Stimulated activated CD8-positive, alpha-beta memory T cell treated with anti-CD3 and anti-CD28 coated beads, Interleukin-7, amount 100 ng/mL, for 48 hours (primary cell): Measurements from ENCODE around the gene TAPT1.
"Not testable (repeated sequence)": the region's sequence is repeated elsewhere in the genome, so short reads cannot be mapped to it uniquely, and the experiment has no call there.

Experiments
- DNase-seq, 2 donors: peaks; one replicate each; pipeline ENCODE4 v3.0.0-alpha.2; 2020; ENCODE audit warnings: low read depth in 1 of 2; ENCODE audit errors: extremely low read depth in 1 of 2

The TAPT1 gene

DNA sequence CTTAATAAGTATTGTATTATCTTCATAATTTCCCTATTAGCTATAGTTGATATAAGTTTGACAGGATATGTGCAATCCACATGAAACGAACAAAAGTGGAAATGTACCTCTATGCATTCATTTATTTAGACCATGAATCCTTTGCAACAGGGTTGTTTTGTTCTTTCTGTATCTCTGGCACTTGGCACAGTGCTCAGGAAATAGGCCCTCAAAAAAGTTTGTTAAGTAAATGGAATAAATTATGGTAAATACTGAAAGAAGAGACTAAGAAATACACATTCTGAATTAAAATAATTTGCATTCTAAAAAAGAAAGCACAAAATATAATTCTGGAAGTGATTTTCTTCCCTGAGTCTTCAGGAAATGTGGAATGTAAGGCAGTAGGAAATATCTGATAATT, 39.3 kb downstream of the TAPT1 start:
- DNase-seq, result no peak

DNA sequence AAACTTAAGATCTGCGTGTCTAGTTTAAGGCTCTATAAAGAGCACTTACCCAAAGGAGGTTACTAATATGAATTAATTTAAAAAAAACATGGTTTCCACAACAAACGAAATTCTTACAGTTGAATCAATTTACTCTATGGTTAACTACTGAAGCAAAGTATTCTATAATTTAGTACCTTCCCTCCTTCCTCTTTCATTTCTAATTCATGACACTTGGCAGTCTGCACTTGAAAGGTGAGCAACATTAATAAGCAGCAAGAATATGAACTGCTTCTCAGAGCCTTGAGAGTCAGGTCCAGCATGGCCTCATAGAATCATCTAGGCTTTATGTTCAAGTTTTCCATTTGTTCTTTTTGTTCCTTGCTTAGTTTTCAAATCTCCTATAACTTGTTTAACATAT, 42.7 kb downstream of the TAPT1 start:
- DNase-seq, result no peak

DNA sequence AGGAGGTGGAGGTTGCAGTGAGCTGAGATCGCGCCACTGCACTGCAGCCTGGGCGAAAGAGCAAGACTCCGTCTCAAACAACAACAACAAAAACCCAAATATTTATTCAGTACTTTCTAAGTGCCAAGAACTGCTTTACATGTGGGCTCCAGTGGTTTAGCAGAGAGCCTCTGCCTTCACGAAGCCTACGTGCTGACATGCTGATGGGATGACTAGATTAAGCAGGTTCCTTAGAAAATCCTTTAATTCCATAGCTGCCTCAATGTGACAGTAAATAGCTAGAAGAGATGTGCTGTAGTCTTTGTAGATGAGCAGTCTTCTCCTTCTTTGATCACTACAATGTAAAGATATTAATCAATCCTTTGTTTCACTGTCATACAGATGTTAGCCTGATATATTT, 49.6 kb downstream of the TAPT1 start:
- DNase-seq, result no peak

DNA sequence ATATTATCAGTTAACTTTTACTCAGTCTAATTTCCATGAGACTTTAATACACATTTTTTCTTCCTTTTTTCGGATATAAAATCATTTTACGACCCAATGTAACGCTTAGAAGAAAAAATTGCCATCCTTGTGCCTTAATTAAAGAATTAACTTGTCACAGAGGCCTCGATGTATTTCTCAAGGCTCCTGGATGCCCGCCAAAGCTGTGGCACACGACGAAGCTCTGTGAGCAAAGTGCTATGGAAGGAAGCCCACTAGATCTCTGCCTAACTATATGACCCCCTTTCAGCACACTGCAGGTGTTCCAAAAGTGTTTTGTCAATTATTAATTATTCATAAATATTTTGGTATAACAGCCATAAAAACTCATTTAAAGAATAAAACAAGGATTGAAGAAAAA, 54.4 kb downstream of the TAPT1 start:
- DNase-seq, result no peak

DNA sequence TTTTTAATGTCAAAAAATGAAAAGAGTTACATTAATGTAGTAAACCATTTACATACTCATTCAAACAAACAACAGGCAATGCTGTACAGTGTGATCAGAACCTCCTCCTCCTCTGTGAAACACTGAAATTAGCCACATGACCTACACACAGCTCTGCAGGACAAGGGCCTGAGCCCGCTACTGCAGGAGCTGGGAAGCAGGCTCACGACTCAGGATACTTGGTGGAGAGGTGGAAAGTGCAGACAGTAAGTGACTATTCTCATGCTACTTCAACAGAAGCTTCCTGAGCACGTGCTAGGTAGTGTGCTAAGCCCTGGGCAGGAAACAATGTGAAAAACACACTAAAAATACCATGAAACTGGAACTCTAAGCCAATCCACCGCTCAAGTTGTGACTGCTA, 56.8 kb downstream of the TAPT1 start:
- no peak for DNase-seq

DNA sequence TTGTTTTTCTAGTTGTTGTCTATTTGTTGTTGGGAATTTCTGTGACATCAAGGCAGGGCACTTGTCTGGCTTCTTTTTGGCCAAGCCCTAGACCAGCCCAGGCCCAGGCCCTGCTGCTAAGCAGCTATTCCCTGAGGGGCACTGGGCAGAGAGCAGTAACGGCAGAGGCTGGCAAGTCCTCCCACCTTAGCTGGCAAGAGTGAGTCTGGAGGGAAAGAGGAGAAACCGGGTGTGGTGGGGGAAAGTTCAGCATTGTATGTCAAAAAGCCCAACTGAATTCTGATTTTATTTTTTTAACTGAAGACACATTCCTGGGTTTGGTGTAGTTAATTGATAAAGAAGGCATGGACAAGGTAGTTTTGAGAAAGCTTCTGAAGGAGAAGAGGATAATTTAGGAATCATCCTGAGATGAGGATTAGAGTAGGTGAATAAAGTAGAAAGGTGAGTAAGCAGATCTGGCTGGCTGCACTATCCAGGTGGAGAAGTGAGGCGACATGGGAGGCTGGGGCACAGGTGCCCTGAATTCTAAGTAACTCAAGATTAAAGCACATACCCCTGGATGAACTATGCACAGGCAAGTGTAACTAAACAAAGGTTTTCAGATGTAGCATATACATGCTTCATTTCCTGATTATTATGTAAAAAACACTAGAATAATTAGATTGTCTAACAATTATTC, 57.4 kb downstream of the TAPT1 start:
- DNase-seq, result no peak

DNA sequence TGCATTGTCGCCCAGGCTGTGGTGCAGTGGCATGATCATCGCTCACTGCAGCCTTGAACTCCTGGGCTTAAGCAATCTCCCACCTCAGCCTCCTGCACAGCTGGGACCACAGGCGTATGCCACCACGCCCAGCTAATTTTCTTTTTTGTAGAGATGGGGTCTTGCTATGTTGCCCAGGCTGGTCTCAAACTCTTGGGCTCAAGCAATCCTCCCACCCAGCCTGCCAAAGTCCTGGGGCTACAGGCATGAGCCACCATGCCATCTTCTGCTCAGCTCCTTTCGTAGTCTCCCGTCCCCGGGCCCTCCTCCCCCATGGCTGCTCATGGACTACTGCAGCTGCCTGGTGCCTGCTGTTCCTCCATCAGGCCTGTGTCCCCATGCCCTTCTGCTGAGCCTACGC, 58.1 kb downstream of the TAPT1 start:
- DNase-seq, result no peak

DNA sequence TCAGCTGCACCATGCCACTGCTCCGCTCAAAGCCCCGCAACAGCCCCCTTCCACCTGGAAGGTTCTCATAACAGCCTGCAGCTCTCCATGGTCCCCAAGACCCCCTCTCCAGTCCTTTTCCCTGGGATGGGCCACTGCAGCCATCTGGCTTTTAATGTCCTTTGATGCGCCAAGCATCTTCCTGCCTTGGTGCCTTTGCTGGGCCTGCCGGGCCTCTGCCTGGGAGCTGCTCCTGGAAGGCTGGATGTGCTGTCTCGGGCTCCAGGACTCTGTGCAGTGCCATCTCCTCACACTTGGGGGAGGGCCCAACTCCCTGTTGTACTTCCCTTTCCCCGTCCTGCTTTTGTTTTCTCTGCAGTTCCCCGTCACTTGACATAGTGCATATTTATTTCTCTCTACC, 60.3 kb downstream of the TAPT1 start:
- no peak for DNase-seq

DNA sequence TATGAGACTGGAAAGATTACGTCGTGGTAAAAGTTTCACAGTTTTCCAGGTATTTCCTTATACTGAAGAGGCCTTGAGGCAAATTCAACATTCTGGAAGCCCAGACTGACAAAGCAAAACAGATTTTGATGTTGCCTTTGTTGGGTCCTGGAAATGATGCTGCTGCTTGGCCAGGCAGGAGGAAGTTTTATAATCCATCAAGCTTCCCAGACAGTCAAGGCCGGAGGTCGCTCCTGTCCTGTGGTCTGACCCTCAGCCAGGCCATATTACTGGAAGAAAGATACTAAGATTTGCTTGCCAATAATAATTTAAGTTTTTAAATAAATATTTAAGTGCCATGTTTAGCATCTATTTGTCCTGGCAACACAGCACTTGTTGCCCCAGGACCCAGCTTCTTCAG, 63.4 kb downstream of the TAPT1 start:
- no peak for DNase-seq

DNA sequence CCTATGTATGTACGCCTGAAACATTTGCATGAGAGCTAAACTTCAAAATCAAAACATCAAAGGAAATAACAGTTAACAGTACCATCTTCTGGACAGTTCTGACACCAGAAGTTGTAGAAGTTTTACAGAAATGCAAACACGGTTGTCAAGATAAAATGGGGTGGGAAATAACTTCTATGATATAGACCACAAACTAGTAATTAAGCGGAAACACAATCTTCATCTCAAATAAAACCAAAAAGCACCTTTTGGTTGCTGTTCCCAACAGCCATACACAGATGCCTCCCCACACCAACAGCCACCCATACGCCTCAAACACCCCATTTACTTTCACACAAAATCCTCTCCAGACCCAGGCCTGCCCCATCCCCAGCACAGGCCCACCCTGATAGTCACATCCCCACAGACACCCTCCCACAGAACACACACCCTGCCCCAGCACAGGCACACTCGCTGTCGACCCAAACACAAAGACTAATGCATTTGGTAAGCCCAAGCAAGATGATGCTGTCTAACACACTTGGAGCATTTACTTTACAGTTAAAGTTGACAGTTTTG, 64.3 kb downstream of the TAPT1 start:
- no peak for DNase-seq

DNA sequence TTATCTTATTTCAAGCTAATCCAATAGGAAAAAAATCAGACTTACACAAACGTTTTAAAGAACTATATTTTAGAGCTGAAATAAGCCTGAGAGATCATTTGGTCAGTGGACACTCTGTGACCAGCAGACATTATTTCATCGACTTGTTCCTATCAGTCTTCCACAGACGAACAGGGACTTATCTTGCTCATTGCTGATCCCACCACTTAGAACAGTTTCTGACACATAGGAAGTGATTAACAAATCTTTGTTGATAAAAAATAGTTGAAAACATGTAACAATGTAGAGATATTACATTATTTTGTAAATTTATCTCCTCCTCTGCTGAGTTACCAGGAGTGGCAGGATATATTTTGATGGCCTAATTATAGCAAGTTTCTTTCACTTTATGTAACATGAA, 65.8 kb downstream of the TAPT1 start:
- DNase-seq, result no peak

DNA sequence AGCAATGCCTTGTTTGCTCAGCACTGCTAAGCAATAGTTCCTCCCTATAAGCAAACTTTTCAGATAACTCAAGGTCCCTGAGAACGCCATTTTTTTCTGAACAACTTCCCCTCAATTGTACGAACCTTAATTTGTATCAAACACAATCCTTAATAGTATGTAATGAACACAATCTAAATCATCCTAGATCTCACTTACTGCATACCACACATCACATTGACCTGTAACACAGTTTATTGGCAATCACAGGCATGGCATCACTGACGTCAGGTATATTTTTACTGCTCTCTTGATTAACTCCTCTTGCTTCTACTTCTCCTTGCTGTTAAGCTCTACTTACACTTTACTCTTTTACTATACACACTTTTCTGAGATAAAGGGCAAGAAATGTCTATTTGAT, 67.0 kb downstream of the TAPT1 start:
- no peak for DNase-seq

DNA sequence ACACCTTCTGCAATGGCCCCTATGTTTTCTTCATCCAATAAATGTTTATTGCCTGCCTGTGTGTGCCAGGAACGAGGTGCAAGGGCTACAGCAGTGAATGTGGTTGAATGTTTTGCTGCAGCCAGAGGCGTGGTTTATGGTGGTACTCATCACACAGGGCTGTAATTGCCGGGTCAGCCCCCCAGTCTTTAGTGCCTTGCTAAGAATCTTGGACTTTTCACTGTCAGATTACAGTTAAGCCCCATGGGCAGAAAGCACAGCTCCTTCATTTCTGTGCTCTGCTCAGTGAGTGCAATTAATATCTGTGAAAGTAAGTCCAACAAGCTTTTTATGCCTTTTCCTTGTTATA, 67.8 kb downstream of the TAPT1 start:
- DNase-seq, result no peak

DNA sequence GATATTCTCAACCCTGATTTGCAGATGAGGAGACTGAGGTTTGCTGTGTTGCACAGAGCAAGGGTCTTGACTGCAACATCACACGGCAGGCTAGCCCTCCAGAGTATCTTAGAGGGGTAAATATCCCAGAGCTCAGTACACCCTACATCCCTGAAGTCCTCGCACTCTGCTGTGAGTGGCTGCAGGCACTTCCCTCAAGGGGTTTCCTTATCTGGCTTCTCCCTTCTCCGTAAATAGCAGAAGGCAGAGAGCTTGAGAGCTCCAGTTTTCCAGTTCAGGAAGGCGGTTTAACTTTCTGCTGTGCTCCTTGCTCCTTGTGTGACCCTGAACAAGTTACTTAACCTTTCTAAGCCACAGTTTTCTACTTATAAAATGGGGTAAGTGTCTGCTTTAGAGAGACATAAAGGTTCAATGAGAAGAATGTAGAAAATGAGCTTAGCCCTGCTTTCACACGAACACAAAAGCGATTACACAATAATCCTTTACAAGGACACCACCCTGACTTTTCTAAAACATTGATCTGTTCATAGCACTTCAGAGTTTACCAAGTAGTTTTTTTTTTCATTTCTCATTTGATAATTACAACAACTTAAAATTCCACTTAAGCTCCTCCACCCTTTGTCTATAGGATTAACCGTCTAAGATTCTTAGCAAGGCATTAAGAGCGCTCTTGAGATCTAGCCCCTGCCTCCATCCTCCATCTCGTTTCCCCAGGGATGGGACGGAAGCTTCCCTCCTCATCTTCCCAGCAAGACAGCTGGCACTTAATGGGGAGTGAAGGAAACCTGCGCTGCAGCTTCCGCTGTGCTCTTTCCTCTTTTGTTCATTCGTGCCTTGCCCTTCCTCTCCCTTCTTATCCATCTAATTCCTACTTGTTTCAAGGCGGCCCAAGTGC, 68.4 kb downstream of the TAPT1 start:
- no peak for DNase-seq

DNA sequence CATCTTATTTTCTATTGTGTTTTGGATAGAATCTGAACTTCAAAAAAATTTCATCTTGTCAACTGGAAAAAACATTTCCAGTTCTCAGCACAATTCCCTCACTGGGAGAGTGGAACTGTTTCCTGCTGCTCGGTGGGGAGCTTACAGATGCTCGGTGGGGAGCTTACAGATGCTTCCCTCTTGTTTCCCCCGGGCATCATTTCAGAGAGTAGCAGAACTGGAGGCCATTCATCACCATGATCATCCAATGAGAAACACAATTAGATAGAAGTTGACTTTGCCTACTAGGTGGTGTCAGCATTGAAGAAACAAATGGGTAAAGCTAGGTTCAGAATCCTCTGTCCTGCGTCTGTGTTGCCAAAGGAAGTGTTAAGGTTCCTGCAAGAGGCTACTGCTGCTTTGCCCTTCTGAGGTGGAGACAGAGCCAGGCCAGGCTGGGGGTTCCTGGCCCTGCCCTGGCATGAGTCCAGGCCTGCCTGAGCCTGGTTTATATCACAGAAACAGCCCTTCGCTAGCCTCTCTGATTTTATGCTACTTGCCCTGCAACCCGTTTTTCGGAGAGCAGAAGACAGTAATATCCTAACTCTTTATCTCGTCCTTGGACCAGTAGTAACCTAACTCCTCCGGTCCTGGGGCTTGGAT, 70.6 kb downstream of the TAPT1 start:
- no peak for DNase-seq

DNA sequence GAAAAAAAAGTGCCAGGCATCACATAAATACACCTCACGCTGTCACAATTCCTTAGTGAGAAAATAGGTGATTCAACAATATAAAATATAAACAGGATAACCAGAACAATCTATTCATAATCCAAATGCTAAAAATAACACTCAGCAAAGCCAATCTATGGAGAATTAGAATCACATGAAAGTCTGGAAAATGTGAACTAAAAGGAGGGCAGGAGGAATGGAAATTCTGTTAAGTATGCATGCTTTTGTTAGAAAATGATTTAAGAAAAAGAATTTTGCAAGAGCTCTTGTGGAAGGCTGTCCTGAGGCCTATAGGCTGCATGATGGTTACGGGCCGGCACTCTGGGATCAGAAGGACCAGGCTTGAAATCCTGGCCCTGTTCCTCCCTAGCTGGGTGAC, 71.8 kb downstream of the TAPT1 start:
- no peak for DNase-seq

DNA sequence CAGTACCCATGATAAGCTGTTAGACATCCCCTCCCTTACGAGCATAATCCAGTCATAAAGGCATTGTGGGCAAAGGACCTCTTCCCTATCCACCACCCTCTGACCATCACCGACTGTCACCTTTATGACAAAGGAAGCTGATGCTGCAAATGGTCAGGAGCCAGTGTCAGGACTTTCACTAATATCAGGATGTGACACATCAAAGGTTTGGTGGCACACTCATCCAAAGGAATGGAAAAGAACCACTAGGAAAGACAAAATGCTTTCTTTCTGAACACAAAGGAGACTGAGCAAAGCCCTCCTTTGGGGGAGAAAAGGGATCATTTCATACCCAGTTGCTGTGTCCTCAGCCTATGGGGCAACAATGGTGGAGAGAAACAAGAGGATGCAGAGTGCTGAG, 75.6 kb downstream of the TAPT1 start:
- no peak for DNase-seq

DNA sequence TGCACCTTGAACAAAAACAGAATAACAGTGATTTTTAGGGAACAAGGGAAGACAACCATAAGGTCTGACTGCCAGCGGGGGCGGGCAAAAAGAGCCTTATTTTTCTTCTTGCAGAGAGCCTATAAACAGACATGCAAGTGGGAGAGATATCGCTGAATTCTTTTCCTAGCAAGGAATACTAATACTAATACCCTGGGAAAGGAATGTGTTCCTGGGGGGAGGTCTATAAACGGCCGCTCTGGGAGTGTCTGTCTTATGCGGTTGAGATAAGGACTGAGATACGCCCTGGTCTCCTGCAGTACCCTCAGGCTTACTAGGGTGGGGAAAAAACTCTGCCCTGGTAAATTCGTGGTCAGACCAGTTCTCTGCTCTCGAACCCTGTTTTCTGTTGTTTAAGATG, 81.4 kb downstream of the TAPT1 start:
- not testable (repeated sequence) for DNase-seq

DNA sequence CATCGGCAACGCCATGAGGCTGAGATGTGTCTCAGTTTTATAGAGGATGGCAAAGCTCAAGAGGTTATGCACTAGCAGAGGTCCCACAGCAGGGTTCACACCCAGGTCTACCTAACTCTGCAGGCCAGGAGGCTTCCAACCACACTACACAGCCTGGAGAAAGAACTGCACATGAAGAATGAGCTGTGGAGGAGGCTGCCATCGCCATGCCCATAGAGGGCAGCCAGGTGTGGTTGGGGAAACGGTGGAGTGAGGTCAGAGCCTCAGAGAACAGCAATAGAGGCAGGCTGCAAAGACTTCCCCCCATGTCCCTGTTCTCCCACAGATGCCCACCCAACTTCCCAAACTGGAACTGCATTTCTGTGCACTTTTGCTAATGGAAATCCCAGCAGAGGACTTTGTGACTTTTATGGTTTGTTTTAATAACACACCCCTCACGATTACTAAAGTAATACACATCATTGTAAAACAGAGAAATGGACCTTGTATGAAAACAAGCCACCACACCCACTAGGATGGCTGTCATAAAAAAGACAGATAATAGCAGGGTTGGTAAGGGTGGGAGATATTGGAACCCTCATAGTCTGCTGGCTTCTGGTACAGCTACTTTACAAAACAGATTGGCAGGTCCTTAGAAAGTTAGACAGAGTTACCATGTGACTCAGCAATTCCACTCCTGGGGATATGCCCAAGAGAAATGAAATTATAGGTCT, 83.5 kb downstream of the TAPT1 start:
- DNase-seq, result no peak

DNA sequence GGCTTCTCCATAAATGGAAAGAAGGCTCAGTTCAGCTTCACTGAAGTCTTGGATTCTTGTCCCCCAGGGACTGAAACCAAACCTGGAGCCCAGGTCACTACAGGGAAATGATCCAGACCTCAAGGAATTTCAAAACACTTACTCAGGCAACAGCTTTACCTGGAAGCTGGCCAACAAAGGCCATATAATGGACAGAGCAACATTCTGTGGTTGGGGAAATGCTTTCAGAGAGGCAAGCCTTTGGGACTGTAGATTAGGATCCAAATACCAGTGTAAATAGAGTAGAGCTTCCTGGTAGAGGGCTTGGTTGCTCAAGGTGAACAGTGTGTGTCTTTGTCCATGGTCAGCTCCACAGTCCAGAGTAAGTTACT, 85.4 kb downstream of the TAPT1 start:
- no peak for DNase-seq

DNA sequence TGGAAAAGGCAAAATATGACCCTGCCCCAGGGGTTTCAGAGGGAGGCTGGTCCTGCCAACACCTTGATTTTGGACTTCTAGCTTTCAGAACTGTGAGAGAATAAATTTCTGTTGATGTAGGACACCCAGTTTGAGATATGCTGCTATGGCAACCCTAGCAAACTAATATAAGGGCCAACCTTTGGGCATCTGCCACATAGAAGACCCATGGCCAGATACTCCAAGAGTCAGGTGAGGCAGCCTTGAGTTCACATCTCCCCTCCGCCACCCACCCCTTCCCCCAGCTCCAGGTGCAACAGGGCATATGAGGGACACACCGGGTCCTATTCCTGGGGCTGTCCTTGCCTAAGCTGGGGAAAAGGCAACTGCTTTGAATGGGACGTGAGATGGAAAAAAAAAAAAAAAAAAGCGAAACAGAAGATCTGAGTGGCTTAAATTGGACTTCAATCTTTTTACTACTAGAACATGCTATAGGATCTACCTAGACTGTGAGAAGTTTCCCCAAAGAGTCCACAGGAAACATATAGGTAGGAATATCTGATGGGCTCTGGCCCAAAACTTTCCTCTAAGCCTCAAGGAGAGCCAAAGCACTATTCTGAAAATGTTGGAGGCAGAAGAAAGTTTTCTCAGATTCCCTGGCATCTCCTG, 85.9 kb downstream of the TAPT1 start:
- DNase-seq, result no peak
